COR-L47 (cell line): ENCODE results near the gene AKIRIN2.
"Not testable (repeated sequence)": the region's sequence is repeated elsewhere in the genome, so short reads cannot be mapped to it uniquely, and the experiment has no call there.

ENCODE experiments used
- DNase-seq: peaks from one replicate; lab custom pipeline; 2025; lab: John Stamatoyannopoulos, UW

AKIRIN2 gene

DNA sequence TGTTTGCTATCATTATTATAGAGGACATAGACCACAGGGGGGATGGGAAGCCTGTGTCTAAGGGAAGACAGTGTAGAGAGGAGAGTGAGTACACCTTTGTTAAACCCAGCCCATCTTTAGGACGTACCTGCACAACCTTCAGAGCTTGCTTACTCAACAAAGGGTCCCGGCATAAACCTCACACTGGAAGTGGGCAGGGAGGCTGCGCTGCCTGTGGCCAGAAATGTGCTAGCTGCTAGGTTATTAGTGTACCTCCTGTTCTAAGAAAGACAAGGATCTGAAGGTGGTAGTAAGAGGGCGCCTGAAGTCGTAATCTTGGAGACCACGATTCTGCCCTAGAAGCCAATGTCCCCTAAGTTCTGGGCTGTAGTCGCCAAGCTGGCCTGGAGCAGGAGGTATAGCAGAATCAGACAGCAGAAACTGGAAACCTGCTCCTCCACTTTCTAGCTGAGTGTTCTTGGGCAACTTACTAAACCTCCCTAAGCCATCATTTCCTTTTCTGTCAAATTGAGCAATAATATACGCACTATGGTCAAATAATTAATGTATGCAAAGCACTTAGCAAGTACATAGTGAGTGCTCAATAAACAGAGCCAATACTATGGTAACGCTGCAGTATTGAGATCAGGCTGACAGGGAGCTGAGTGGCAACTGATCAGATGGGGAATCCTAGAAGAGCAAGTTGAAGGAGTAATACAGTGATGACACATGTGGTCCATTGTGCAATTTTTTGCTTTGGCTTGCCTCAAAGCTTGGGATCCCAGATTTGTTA, 16.8 kb upstream of the AKIRIN2 start:
- DNase-seq: no peak

DNA sequence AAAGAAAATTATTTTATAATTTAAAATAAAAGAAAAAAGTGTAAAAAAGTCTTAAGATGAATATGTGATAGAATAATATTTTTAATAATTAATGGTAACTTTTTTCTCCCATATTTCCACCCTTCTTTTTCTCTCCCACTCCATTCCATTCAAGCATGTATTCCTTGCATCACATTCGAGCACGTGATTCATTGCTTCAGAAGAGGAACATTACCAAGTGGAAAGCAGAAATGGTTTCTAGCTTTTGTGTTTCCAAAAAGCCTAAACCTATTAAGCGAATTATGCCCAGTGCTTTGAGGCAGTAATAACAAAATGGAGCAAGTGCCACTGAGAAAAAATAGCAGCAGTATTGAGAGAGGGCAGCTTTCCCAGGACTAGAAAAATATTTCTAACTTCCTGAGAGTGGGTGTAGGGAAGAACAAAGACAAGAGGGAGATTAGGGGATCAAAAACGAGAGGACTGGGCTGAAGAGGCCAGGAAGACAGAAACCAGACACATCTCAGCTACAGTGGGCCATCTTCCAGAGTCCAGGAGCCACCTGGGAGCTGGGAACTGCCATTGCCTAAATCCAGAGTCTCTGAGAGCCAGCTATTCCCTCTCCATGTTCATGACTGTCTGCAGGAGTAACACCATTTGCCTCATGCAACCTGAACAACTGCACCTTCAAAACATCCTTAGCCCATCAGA, 15.0 kb upstream of the AKIRIN2 start:
- no peak for DNase-seq

DNA sequence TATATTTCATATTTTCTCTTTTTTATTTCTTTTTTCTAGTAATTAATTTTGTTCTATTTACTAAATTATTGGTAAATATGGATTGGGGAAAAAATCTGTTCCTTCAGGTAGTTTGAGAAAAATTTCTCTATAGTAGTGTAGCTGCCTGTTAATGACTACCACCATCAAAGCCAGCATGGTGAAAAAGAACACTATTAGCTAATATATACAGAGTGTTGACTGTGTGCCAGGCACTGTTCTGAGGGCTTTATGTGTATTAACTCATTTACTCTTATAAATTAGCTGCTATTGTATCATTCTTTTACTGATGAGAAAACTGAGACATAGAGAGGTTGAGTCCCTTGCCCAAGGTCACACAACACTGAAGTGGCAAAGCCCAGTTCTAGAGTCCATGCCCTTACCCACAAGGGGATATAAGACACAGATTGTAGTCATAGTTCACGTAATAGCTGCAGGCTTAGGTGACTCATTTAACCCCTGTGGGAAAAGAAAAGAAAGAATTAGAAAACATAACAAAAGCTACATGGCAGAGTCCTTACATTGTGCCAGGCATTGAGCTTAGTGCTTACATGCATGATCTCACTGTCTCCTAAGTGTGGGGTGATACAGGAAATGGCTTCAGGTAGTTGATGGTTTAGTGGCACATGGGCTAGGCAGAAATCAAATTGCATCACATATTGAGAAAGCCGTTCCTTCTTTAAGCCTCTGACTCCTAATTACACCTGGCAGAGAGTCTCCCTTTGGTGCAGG, 12.2 kb upstream of the AKIRIN2 start:
- no peak for DNase-seq

DNA sequence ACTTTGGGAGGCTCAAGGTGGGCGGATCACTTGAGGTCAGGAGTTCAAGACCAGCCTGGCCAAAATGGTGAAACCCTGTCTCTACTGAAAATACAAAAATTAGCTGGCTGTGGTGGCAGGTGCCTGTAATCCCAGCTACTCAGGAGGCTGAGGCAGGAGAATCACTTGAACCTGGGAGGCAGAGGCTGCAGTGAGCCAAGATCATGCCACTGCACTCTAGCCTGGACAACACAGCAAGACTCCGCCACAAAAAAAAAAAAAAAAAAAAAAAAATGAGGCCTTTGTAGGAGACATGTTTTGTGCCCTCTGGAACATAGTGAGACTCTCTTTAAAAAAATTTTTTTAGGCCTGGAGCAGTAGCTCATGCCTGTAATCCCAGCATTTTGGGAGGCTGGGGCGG, 10.7 kb upstream of the AKIRIN2 start:
- not testable (repeated sequence) for DNase-seq

DNA sequence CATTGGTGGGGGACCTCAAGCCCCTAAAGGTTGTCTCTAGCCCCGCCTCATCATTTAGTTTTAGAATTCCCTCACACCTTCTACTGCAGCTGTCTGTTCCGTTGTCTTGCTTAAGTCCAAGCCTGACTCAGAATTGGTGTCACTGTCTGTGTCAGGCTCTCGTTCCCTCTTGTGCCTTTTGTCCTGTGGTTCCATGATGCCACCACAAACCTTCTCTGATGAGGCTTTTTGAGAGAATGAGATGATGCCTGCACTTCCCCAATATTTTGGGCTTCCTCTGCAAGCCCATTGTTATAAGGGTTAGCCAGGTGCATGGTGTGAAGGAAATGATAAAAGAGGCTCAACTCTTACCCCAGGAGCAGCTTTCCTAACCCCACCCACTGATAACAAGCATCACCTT, 8.1 kb upstream of the AKIRIN2 start:
- DNase-seq: no peak

DNA sequence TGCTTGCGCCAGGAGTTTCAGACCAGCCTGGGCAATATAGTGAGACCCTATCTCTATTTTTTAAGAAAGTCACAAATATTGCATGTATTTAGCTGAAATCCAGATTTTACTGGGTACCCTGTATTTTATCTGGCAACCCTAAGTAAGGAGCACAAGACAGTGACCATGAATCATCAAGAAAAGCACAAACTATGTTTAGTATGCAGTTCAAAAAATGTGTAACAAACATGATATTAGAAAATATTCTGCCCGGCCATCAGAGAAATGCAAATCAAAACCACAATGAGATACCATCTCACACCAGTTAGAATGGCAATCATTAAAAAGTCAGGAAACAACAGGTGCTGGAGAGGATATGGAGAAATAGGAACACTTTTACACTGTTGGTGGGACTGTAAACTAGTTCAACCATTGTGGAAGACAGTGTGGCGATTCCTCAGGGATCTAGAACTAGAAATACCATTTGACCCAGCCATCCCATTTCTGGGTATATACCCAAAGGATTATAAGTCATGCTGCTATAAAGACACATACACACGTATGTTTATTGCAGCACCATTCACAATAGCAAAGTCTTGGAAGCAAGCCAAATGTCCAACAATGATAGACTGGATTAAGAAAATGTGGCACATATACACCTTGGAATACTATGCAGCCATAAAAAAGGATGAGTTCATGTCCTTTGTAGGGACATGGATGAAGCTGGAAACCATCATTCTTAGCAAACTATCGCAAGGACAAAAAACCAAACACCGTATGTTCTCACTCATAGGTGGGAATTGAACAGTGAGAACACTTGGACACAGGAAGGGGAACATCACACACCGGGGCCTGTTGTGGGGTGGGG, 6.8 kb upstream of the AKIRIN2 start:
- DNase-seq: not testable (repeated sequence)

DNA sequence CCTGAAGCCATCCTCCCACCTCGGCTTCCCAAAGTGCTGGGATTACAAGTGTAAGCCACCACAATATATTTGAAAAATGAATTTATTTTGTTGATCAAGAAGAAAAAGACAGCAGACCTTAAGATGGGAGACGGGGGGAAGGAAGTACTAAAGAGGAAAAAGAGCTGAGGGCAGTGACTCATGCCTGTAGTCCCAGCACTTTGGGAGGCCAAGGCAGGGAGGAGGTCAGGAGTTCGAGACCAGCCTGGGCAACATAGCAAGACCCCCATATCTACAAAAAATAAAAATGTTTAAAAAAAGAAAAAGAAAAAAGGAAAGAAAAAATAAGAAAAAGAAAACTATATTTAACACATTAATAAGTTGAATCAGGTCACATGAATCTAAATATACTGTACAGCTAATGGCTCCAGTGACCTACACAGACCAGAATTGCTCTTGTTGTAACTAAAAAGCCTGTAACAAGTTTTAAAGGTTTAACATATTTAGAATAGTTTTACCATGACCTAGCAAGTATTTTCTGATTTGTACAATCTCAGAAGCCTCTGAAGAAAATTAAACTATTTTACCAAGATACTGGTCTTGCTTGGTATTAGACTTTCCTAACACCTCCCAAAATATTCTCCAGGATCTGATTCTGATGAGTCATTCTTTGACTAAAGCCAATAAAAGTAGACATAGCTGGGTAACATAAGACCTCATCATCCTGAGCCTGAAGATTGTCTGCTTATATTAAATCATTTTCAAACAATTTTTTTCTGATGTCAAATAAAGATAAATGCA, 4.3 kb upstream of the AKIRIN2 start:
- DNase-seq: no peak

DNA sequence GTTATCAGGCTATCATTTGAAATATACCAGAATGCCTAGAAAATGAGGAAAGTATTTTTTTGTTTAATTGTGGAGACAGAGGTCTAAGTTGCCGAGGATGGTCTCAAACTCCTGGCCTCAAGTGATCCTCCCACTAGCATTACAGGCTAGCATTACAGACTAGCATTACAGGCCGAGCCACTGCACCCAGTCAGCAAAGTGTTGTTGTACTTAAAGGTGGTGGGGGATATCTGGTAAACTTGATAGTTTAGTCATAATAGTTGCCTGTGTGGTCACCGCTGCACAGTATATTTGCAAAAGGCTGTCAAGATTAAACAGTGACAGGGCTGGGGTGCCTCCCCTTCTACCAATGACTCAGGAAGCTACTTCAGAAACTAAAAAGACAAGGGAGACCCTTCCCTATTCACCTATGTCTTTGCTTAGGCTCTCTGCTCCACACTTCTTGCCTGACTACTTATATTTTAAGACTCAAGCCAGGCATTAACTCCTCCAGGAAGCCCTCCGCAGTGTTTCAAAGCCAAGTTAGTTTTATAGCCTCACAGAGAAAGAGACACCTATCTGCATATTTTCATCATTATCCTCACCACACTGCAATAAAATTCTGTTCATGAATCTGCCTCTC, 3.1 kb upstream of the AKIRIN2 start:
- DNase-seq: no peak

DNA sequence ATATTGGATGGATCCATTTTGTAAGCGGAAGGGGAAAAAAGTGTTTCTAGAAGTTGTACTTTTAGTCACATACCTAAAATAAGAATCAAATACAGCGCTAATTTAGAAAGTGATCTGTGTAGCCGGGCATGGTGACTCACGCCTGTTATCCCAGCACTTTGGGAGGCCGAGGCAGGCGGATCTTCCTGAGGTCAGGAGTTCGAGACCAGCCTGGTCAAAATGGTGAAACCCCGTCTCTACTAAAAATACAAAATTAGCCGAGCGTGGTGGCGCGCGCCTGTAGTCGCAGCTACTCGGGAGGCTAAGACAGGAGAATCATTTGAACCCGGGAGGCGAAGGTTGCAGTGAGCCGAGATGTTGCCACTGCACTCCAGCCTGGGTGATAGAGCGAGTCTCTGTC, 1.0 kb upstream of the AKIRIN2 start:
- DNase-seq: not testable (repeated sequence)

DNA sequence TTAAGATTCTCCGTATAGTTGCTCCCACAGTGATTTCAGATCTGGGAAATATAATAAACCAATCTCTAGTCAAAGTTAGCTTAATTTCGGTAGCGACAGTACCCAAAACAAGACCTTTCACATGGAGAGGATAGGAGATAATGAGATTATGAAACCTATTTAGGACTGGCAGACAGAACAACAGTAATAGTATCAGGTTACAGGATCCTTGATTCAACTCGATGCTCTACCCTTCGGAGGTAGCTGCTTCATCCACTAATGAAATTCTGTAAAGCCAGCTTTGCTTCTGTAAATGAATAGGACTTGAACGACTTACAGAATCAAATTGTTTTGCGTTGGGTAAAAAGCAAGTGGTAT, 534 bp upstream of the AKIRIN2 start:
- DNase-seq: no peak

DNA sequence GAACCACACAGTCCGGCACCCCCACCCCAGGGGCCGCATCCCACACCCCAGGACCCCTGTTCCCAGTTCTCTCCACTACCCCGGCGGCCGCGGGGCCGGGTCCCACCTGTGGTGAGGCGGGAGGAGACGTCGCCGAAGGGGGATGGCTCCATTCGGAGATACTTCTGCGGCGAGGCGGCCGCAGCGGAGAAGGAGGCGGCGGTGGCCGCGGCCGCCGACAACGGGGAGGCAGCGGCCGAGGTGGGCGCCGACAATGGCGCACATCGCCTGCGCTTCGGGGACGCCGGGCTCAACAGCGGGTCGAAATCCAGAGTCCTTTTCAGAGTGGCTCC, 723 bp downstream of the AKIRIN2 start:
- no peak for DNase-seq

DNA sequence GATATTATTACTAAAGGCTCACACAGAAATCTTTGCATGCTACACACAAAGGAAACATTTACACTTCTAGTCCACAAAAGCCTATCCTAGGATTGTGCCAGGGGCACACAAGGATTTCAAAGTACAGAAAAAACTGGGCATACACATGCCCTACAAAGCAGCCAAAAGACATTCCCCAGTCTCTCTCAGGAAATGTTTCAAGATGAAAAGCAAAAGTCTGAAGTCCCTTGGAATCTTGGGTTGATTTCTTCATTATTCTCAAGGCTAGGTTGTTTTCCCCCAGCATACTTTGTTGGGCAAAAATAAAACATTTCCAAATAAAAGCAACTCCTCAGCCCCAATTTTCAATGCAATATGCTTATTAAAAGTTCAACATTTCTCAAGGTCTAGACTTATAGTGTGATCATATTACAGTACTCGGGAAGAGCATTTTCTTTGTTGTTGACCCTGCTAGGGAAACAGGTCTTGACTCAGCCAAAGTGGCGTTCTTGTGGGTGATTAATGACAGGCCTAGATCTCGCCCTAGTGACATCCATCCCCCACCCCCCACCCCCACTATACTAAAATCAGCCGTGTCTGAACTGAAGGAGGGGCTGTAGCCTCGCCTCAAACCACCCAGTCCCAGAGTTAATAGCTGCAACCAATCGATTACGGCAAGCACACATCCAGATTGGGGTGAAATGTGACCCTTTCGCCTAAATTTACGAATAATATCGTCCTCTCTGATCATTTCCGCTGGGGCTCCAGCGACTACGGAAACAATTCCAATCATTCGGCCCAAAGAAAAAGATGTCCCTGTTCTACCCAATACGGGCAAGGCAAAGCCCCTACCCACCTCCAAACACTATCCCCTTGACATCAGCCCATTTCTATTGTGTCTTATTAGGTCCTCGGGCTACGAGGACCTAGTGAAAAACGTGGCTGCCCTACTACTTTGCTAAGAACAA, 1.4 kb downstream of the AKIRIN2 start:
- DNase-seq: peak; percentile 29

DNA sequence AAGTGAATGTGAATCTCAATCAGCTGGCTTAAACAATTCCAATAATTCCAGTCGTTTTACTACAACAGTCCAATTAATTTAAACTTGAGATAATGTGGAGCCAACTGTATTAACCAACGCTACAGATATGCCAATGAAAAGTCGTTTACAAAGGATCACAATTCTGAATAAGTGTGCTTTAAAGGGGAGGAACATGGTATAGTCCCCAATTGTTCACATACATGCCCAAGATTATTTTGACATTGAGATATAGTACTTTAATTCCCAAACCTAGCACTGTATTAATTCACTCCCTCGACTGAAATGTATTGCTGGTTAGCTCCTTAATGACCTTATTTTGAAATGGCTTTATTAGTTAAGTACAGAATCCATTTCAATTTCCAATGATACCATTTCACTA, 2.5 kb downstream of the AKIRIN2 start:
- no peak for DNase-seq

DNA sequence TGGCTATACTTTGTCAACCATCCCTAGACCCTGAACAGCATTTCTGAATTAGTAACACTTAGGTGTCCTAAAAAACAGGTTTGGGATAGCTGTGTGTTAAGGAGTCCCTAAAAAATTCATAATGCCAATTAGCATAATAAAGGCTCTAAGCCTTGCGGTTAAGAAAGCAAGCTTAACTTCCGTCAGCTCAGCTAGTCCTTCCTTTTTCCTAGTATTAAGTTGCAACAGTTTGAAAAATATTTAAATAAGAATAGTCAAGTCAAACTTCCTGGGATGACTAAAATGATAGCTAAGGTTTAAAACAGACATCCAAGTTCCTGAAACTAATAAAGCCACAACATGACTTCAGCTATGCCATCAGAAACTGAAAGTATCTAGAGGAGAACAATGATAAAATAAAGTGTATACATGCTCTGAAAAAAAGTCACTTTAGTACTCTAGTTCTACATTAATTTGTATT, 3.5 kb downstream of the AKIRIN2 start:
- no peak for DNase-seq

DNA sequence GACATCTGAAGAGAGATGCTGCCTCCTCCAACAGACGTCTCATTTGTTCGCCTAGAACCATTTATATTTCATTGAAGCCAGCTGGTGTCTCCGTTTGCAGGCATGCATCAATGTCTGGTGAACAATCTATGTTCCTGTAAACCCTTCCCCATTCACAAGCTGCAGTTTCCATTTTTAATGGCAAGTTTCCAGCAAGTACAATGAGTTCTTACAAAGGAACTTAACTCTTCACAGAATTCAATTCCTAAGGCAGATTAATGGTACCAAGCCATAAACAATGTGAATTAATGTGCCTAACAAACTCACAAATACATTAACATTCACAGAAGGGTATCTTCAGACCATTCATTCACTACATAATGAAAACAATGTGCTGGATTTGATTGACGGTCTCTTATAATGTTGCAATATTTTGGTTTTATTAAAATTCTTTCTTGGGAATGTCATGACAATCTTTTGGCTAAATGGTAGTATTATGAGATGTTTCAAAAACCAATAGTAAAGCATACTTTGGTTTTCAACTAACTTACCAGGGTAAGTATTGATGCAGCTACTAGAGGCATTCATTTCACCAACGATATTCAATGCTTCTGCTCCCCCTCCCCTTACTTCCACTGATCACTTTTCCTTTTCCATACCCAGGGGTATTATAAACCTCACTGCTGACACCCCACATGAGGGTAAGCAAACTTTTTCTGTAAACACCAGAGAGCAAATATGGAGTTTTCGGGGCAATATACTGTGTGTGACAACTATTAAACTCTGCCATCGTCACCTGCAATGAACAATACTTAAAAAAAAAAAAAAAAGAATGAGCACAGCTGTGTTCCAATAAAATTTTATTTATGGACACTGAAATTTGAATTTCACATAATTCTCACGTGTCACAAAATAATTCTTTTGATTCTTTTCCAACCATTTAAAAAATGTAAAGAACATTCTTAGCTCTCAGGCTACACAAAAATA, 4.2 kb downstream of the AKIRIN2 start:
- peak; percentile 3 for DNase-seq

DNA sequence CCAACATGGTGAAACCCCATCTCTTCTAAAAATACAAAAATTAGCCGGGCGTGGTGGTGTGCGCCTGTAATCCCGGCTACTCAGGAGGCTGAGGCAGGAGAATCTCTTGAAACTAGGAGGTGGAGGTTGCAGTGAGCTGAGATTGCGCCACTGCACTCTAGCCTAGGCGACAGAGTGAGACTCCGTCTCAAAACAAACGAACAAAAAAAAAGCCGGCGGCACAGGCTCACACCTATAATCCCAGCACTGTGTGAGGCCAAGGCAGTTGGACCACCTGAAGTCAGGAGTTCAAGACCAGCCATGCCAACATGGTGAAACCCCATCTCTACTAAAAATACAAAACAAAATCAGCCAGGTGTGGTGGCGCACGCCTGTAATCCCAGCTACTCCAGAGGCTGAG, 5.2 kb downstream of the AKIRIN2 start:
- not testable (repeated sequence) for DNase-seq

DNA sequence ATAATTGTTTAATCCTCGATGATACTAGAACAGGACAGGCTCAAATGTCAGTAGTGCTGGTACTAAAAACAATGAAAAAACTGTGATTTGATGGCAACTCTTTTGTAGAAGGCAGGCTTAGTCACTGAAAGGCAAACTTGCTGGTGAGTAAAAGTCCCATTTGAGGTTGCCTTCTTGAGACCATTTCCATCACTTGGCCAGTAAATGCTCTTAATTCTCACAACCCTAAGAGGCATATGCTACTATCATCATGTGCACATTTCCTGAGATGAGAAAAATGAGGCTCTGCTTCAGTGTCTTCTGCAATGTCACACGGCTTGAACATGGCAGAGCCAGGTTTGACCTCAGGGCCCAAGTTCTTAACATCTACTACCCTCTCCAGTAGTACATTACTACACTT, 9.9 kb downstream of the AKIRIN2 start:
- no peak for DNase-seq

DNA sequence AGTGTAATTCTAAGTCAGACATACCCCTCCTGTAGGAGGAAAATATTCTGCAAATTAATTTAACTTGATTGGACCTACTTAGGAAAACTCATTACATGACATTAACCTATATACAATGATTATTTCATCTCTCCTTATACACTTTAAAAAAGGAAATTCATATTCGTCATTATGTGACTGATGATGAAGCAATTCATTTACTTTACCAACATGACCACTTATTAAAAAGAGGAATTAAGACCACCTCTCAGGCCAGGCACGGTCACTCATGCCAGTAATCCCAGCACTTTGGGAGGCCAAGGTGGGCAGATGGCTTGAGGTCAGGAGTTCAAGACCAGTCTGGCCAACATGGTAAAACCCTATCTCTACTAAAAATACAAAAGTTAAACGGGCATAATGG, 11.6 kb downstream of the AKIRIN2 start:
- DNase-seq: no peak

DNA sequence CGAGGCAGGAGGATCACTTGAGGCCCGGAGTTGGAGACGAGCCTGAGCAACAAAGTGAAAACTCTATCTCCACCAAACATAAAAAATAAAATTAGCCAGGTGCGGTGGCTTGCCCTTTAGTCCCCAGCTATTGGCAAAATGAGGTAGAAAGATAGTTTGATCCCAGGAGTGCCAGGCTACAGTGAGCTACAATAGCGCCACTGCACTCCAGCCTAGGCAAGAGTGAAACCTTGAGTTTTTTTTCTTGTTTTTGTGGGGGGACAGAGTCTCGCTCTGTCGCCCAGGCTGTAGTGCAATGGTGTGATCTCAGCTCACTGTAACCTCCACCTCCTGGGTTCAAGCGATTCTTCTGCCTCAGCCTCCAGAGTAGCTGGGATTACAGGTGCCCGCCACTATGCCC, 14.1 kb downstream of the AKIRIN2 start:
- not testable (repeated sequence) for DNase-seq
